HG03060 (cell line): ENCODE data around the gene MN1.

Source experiments
- ATAC-seq: cut with Tn5 transposase; IDR thresholded peaks from one replicate; pipeline ENCODE4 v1.9.1; 2021; ENCODE audit warnings: low read depth, moderate number of reproducible peaks; ENCODE audit not compliant: unreplicated experiment

Gene MN1

DNA sequence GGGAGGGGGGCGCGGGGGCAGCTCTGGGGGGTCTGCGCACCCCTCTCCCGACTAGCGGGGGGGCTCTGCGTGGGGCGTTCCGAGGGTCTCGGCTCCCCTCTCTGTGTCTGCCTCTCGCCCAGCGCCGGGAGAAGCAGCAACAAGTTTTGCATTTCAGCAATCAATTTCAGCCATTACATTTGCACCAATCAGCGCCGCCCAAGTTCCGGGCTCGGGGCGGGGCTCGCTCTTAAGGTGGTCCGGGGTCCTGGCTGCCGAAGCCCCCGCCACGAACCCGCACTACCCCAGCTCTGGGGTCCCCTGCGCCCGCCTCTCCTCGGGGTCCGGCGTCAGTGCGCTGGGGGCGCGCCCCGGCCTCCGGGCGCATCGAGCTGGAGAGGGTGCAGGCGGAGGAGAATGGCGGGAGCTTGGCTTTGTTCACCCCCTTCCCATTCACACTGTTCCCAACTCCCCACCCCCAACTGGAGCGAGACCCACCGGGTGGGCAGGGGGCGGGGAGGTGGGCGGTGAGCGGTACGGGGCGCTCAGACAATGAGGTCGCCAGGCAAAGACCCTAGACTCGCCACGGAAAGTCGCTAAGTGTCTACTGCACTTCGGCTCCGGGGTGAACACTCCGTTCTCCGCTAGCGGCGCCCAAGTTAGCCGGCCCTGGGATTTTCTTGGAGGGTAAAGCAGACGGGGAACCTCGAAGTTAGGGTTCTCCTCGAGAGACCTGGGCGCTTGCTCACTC lies at the start of gene MN1:
Gene MN1, minus strand, starts transcription at position 141 of the 730 bp plus-strand sequence. CDS start 1,213 bp downstream, outside the sequence.
- no peak for ATAC-seq

DNA sequence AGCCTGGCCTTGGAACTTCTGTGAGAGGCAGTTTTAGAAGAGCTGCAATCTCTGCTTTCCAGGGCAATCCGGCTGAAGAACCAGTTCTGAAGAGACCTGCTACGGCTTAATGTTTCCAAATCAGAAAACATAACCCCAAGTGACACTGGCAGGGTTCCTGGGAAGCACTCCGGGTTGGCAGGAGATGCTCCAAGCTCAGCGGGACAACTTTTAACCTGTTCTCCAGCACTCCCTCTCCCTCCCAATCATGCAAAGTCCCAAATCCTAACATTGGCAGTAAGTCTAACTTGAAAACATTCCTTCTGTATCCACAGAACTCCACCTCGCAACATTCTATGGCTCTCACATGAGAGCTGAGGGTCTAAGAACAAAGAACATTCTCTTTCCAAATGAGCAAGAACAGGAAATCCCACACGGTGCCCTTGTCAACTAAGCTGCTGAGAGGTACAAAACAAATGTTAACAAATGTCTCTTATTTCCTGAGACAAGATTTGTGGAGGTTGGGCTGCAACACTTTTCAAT lies 48.5 kb upstream of the MN1 start:
- no peak for ATAC-seq

DNA sequence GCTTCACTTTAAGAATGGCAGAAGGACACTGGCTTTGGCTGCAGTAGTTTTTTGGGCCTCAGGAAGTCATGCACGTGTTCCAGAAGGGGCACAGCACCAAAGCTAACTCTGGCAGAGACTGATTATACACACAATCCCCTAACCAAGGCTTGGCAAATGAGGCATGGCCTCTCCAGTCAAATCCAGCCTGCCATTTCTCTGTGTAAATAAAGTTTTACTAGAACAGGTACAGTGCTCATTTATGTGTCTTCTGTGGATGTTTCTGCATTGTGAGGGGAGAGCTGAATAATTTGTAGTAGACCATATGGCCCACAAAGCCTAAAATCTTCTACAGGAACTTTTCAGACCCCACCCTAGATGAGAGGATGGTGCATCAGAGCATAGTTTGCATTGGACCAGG lies 46.4 kb upstream of the MN1 start:
- ATAC-seq = no peak

DNA sequence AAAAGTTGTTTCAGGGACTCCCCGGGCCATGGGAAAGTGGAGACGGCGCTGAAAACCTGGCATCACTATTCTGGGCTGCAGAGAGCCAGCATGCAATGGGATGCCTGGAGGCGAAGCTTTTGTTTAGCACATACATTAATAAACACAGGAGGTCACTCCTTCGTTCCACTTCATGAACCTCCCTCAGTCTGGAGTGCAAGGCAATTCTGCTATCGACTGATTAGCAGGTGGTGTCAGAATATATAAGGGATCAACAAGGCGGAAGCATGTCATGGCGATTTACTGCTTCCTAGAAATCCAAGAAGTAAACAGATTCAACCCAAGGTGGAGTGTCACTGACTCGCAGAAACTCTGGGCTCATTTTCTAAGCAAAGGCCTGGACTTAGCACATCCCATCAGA lies 45.4 kb upstream of the MN1 start:
- no peak for ATAC-seq

DNA sequence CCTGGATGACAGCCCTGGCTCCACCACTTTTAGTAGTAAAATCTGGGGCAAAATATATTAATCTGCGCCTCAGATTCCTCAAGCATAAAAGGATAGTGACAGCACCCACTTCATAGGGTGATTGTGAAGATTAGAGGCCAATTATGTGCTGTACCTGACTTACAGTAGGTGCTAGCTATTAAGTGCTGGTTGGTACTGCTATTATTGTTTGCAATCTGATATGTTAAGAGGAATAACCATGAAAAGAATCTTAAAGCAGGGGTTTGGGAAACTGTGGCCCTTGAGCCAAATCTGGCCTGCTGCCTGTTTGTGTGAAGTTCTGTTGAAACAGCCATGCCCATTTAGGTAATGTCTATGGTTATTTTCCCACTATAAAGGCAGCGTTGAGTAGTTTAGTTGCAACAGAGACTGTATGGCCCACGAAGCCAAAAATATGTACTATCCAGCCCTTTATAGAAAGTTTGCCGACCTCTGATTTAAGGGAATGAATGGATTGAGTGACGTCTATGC lies 44.7 kb upstream of the MN1 start:
- ATAC-seq = no peak

DNA sequence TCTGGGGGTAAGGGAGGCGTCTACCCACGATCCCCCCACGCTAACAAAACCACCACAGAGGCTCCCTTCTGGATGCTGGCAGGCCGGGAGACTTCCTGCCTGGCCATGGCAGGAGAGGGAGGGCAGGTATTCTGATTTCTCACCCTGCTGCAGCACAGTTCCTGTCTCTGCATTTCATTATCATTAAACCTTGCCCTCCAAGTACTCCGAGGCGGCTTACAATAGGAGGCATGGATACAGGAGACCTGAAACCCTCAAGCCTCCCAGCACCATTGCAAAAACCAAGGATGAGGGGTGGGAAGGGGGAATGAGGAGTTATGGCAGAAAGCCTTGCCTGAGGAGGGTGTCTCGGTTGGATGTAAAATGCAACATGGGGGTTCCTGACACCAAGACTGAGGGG lies 44.1 kb upstream of the MN1 start:
- ATAC-seq = no peak

DNA sequence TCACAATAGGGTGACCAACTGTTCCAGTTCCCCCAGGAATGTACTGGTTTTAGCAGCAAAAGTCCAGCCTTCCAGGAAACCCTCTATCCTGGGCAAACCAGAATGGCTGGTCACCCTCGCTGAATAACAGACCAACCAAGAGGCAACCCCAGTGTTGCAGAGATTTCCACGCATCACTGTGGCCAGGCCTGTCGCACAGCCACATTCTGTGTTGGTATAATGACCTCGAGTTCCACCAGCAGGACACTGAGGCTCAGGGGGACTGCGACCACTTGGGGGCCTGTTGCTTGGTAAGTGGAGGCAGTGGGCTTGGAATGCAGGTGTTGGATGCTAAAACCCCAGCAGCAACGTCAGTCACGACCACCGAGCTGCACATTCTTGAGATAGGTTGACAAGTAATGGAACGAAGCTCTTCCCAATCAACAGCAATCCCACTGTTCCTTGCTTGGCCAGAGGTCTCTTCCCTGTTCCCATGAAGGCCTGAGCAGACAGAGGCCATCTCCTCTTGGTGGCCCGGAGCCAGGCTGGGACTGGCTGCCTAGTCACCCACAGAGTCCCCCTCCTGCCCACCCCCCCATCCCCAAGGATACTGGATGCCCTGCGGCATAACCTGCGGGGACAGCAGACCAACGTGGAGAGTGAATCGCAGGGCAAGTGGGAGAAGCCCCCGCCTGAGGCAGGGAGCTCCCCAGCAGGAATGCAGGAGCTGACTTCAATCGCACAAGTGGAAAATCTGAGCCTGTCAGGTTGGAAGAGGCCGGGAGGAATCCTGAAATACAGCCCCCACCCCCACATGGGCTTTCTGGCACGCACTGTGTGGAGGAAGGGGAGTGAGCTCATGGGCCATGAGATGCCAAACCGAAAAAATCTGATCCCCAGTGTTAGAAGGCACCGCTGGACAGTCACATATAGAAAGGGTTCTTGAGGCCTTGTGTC lies 43.4 kb upstream of the MN1 start:
- ATAC-seq = no peak

DNA sequence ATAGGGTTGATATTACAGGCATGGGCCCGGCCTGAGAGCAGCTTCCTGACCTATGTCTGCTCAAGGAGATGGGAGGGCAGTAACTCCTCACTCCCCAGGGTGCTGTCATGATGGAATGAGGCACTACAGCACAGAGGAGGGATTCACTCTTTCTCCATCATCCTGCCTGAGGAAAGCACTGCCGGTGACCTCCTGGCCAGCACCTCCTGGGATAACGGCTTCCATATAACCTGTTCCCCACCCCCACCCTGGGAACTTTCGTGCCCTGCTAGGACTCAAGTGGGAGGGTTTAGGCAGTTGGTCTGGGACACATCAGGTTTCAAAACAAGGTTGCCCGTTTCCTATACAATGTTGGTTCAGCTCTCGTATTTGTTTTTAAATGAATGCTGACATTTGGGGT lies 42.7 kb upstream of the MN1 start:
- ATAC-seq = no peak

DNA sequence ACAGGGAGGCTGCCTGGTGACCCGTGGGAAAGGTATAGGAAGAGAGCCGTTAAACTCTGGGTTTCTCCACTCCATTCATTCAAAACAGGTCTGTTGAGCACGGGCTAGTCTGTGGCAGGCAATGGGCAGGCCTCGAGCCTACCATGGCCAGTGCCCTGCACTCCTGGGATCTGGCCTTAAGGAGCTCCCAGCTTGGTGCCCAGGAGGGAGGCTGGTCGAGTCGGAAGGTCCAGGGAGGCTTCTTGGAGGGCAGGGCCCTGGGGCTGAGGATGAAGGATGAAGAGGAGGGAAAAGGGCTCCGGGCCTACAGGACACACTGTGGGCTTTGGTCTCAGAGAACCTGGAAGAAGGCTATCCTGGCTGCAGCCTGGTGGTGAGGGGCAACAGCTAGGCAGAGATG lies 41.9 kb upstream of the MN1 start:
- ATAC-seq = no peak

DNA sequence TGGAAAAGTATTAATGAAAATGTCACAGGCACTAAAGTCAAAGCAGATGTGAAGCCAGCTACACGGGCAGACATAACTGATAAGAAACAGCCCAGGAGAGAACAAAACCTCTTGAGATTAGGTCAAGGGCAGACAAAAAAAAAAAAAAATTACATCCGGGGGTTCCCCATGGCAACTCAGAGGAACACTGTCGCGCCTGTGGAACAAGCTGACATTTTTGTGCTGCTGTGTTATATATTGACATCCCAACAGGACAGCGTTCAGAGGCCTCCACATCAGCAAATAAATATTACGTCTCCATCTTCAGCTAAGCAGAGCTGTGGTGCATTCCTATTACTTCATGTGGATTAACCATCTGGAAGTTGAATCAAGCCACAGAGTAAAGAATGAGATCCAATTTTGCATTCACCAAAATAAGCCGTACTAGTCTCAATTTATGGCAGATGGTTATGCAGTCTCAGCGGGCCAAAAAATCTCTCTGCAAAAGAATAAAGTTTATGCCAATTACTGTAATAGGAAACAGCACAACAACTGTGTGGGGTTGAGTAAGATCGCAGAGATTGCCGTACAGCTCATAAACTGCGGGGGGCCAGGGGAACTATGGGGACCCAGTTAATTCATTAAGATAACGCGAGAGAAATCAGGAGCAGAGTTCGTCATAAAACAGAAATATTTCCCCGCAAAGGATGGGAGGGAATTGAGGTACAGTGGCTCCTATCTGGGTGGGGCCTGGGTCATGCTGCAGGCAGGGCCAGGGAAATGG lies 41.3 kb upstream of the MN1 start:
- ATAC-seq = no peak

DNA sequence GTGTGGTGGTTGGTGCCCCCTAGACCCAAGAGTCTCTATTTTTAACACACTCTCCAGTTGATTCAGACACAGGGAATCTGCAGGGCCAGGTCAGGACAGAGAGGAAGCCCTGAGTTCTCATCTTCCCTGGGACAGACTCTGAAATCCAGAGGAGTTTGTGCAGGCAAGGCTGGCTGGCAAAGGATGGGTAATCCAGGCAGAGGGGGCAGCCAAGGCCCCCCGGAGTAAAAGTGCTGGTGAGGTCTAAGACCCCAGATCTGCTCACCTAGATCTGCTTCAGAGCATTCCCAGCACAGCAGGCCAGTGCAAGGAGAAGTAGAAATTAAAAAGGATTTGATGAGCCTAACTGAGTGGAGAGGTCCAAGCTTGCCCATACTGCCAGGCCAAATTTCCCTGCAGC lies 40.6 kb upstream of the MN1 start:
- ATAC-seq = no peak

DNA sequence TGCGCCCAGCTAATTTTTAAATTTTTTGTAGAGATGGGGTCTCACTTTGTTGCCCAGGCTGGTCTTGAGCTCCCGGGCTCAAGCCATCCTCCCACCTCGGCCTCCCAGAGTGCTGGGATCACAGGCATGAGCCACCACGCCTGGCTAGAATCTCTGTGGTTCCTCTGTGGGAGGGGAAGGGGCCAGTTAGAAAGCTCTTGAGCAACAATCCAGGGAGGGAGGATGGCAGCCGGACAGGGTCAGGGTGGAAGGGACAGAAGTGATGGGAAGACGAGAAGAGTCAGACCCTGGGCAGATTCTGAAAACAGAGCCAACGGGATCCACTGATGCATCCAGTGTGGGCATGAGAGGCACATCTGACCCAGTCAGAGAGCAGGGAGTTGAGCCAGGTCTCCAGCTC lies 38.9 kb upstream of the MN1 start:
- no peak for ATAC-seq

DNA sequence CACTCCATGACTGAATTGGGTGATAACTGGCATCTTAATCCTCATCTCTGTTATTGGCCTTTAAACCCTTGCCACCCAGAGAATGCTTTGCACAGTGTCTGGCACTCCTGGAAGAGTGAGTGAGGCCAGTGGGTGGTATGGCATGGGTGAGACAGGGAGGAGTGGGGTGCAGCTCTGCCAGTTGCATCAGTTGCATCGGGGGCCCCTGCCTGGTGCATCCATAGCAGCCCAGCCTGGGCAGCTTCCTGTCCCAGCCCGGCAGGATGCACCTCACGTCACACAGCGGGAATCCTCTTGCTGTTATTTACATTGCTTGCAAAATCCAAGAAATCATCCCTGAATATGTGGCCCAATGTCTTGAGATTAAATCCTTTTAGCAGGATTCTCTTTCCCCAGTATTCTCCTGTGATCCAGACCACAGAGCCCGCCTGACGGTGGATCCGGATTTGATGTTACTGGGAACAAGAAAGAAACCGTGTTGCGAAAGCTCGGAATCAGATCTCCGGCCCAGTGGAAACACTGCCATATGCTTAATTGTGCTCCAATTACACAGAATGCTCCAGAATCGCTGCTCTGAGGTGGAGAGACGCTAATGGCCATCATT lies 37.6 kb upstream of the MN1 start:
- ATAC-seq = no peak

DNA sequence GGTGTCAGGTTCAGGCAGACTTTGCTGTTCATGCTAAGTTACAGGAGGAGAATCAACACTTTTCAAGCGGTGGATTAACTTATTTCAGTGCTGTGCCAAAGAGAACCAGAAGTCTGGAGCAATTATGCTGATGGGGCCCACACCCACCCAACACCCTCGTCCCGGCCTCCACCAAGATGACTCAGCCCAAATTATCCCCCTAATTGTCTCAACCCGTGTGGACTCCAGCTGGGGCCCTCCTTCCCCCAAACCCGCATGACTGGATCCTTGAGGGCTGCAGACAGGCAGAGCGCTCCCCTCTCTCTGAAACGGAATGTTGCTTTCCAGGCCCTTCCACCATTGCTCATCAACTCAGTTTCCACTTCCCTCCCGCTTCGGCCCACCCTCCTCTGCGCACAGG lies 34.6 kb upstream of the MN1 start:
- no peak for ATAC-seq

DNA sequence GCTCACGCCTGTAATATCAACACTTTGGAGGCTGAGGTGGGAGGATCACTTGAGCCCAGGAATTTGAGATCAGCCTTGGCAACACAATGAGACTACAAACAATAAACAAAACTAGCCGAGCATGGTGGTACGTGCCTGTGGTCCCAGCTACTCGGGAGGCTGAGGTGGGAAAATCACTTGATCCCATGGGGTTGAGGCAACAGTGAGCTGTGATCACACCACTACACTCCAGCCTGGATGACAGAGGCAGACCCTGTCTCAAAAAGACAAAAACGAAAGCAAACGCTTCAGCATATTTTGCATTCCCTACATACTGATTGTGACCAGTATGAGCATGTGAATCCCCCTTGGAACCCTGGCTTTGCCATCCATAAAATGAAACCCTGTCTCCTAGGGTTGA lies 33.9 kb upstream of the MN1 start:
- no peak for ATAC-seq

DNA sequence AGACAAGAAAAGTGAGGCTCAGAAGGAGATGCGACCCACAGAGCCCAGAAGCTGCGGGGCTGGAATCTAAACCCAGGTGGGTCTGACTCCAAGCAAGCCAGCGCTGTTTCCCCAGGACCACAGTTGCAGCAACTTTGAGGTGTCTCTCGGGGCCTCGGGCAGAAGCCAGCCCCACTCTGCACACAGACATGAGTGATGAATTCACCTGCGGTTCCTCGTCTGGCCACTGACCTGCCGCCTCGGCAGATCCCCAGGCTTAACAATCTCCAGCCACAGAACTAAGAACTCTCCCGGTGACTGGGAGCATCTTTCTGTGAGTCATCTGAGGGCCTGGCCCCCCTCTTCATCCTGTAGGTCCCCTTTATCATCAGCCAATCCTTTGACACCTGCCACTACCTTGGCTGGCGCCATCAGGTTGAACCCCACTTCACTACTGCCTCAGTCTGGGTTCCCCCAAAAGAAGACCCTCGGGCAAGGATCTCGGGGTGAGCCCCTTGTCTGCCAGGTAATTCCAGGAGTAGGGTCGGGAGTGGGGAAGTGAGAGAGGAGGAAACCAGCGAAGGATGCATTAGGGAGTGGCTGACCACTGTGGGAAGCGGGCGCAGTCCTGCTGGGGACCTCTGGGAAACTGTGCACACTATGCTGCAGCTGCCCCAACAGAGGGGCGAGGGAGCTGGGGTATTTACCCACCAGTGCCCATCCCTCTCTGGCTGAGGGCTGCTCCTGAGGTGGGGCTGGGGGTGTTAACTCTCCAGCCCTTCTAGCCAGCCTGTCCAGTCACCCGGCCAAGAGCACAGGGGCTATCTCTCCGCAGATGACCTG lies 33.0 kb upstream of the MN1 start:
- no peak for ATAC-seq

DNA sequence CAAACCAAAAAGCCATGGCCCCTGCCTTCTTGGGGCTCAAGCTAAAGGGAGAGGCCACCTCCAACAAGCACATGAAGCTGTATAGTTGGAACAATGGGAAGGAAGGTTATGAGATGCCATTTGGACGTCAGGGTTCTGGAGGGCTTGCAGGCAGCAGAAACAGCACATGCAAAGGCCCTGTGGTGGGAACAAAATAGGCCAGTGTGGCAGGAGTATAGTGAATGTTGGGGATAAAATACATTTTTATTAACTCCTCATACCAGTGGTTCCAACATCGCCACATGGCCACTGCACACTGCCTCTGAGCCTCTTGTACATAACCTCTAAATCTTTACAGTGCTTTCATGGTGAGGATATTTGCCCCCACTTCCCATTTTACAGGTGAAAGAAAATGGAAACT lies 32.2 kb upstream of the MN1 start:
- no peak for ATAC-seq

DNA sequence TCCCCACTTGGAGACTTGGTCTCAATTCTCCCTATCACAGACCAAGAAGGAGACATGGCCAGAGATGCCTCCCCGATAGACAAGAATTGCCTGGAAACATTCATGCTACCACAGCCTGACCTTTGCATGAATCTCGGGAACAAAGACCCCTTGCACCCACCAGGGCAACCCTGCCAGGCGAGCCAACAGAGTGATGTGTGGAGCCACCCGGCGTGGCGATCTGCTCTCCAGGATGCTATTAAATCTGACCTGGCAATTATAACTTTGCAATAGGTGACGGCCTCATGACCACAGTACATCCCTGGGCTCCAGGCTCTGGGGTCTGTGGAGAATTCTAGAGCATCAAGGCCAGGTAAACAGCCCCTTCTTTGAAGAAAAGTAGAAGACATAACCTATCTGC lies 31.1 kb upstream of the MN1 start:
- ATAC-seq = no peak

DNA sequence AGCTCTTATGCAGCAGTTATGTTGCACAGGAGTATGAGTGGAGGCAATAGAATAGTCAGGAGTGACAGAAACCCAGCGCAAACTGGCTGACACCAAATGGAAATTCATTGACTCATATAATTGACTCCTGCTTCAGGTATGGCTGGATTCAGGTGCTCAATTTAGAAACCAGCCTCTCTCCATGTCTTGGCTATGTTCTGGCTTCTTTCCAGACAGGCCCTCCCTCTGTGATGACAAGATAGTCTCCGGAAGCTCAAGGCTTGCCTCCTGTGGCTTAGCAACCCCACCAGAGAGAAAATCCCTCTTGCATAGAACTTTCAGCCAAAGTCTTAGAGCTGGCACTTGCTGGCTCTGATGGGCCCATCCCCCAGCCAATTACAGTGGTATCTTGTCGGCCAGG lies 28.1 kb upstream of the MN1 start:
- no peak for ATAC-seq
